T follicular helper cell (primary cell): ENCODE results near the gene EIF2B4.
A peak's percentile ranks its signal among the peaks of the same experiment; 100 is the strongest.
"Not testable (repeated sequence)": the region's sequence is repeated elsewhere in the genome, so short reads cannot be mapped to it uniquely, and the experiment has no call there.

ENCODE experiments used
- DNase-seq: peaks from one replicate; pipeline ENCODE4 v3.0.0-alpha.2; 2020; ENCODE audit warnings: low read depth

Gene EIF2B4

DNA sequence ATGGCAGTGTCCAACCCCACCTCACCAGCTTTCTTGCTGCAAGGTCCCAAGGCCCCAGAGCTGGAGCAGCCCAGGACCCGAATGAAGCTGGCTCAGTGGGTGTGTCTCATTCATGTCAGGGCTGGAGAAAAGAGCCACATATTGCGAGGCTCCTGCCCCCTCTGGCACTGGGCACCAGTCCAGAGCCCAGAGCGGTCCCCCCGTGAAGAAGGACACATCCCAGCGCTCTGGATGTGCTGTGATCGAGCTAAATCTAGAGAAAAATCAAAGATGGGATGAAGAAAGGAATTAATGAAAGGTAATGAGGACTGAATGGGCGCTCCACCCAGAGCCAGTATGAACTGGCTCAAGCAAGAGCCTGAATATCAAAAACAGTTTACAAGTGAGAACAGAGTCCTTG, 34.0 kb downstream of the EIF2B4 start:
- DNase-seq: no peak

DNA sequence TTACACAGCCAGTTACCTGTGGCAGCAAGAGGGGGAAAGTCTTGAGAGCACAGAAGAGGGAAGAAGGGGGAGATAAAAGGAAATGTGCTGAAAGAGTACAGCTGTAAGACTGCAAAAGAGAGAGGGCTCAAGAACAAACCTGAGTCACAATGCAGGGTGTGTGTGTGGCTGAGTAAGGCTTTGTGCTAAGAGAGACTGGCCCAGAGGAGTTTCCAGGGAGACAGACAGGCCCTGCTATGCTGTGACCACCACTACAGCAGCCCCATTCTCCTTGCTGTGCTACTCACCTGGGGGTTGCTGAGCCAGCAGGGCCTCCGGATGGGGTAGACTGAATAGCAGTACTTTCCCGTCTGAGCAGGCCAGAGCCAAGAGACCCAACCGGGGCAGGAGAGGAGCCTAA, 34.8 kb downstream of the EIF2B4 start:
- no peak for DNase-seq

DNA sequence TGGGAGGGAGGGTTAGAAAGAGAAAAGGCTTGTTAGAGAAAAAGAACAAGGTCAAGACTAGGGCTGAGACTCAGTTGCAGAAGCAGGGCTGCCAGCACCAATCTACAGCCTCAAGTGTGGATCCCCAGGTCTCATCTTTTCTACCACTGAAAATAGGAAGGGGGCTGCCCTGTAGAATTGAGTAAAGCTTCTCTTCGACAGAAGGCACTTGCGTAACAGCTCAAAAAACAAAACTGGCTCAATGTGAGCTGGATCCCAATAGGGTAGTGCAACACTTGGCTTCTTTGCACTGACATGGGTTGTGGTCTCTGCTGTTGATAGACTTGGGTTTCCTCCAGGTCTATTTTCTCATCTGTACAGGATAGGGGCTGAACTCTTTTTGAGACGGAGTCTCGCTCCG, 45.4 kb downstream of the EIF2B4 start:
- no peak for DNase-seq

DNA sequence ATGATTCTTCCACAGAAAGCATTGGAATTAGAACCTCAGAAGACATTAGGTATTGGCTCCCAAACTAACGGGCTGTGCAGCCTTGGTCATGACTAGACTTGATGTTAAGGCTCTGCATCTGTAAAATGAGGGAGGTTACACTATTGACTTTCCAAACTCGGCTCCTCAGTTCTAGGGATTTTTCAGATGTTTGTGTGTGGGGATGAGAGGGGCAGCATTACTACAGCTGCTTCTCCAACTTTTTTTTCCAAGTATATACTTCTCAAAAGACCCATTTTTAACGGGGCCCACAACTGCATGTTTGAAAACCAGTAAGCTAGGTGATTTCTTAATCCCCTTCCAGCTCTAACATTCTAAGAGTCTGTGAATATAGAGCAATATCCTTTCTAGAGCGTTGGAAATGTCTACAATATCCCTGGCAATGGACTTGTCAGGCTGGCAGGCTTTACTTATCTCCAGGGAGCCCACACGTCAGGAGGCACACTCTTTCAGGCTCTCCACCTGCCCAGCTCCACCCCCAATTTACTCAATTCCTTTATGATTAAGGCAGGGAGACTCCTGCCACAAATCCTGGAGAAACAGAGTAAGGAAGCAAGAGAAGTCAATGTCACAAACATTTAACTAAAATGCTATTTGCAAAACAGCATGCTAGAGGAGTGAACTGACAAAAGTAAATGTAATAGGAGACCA, 46.4 kb downstream of the EIF2B4 start:
- no peak for DNase-seq

DNA sequence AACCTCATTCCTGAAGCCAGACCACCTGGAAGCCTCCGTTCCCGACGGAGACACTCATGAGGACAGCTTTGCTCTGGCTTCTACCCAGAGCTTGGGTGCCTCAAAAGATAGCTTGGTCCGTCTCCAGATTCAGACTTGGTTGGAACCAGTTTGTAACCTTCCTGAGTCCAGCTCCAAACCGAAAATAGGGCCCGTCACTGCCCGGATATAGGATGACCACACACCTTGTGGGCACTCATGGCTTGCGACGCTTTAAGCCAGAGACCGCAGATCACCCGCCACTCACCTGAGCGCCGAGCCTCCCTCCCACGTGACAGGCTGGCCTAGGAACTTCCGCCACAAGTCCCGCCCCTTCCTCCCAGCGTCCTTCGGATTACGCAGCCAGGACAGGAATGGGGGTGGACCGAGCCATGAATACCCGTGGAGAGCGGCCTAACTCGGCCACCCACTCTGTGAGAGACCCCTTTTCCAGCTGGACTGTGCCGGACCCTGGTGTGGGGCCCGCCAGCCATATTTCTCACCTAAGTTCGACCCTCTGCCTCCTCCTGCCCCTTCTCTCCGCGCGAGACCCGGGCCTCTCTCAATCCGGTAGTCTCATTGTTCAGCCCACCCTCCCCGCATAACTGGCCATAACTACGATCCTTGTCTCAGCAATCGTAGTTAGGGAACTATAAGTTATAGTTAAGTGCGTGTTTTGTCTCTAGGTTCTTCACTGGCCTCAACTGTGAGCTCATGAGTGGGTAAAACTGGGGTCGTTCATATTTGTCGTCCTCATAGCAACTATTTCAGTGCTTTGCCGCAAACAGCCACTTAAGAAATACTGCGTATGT, 47.2 kb downstream of the EIF2B4 start, which contains the start of gene MPV17:
TSS of gene MPV17 (minus strand) at position 332 of the 830 bp plus-strand sequence. CDS start 580 bp downstream, outside the sequence.
- peak; percentile 78 for DNase-seq

DNA sequence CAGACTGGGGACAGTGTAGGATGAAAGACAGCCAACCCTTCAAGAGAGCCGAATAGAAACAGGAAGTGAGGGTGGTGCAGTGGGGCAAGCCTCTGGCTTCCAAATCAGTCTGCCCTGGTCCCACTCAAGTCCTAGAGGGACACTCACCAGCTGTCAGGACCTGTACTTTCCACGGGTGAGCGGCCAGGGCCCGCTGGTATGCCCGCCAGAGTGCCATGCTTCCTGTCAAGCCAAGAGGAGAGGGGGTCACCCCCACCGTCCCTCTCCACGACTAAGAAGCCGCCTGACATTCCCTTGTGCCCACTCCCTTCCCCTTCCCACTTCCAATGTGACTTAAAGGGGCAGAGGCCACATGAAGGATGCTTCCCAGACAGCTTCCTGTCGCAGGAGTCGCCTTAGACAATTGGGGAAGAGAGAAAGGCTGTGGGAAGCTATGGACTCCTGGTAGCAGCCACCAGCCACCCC, 47.8 kb downstream of the EIF2B4 start:
- DNase-seq: no peak

DNA sequence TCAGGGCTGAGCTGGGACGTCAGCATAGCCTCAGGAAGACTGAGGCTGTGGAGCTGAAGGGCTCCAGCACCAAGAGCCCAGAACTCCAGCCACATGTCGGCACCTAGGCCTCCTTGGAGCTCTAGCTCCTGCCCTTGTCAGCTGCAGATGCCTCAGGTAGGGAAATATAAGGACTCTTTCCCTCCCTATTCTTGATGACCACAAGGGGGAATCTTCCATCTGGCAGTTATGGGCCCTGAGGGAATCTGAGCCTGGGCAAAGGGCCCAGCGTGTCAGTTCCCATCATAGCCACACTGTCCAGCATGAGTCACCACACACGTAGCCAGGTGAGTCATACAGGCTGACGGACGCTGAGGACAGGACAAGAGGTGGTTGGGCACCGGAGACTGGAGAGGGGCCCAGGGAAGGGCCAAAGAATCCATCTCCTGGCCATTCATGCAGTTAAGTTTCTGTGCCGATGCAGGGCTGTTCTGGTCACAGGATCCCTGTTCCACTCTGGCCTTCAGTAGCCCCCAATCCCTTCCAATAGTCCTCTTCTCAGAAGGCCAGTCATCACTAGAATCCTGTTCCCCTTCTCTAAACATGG, 49.1 kb downstream of the EIF2B4 start:
- DNase-seq: no peak

DNA sequence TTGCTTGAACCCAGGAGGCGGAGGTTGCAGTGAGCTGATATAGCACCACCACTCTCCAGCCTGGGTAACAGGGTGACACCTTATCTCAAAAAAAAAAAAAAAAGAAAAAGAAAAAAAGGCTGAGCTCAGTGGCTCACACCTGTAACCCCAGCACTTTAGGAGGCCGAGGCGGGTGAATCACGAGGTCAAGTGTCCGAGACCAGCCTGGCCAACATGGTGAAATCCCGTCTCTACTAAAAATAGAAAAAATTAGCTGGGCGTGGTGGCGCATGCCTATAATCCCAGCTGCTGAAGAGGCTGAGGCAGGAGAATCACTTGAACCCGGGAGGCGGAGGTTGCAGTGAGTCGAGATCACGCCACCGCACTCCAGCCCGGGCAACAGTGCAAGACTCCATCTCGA, 50.3 kb downstream of the EIF2B4 start:
- not testable (repeated sequence) for DNase-seq

DNA sequence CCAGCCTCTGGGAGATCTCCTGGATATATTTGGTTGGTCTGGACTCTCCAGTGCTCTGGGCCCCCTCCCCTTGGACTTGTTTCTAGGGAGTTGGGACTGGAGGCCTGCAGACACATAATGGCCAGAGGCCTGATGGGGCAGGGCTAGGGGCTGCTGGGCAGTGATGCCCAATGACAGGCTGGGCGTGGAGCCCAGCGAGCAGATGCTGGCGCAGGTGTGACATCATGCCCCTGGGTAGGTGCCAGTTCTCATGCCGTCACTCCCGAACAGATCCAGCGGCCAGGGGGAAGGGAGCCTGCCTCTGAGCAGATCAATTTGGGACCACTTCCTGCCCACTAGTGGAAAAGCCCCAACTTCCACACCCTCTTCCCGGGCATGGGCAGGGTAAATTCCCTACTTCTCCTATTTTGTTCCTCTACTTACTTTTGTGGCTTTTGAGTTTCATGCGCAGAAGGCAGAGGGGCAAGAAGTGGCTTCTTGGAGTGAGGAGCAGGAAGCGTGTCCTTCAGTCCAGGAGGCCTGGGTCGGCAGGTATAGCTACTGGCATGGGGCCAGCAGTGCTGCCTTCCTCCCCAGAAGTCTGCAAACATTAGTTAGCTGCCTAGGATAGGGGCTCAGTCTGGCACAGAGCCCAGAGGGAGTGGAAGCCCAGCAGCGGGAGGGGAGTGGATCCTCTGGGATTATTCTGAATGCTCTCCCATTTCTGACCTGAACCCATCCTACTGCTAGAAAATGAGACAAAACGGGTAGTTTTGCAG, 53.3 kb downstream of the EIF2B4 start:
- no peak for DNase-seq

DNA sequence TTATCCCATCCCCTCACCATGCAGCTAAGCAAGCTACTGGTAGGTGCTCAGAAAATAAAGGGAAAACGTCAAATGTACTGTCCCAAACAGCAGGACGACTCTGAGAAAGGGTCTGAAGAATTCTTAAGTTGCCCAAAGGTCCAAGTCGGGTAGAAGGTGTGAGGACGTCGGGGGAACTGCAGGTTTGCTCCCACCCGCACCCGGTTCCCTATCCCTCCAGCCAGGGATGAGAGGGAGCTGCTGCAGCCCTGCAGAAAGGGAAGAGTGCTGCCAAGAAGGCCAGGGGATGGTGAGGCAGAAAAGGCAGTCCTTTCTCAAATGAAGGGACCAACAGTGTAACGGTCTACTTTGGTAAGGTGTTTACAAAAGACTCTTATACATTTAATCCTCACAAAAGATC, 55.0 kb downstream of the EIF2B4 start:
- no peak for DNase-seq

DNA sequence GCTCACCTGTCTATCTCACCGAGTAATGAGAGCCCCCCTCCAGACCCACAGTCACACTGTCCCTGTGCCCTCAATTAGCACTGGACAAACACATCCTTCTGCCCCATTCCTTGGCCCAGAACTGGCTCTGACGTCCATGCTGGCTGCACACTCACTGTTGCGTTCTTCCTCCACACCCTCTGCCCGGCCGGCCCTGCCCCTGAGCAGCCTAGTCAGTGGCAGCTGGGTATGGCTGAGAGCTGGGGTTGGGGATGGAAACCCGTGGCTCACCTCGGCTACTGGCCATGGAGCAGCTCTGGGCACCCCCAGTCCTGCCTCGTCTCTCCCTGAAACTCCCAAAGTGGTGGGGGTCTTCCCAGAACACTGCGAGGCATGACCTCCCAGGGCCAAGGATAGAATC, 55.4 kb downstream of the EIF2B4 start:
- no peak for DNase-seq
